Loucy (cell line): Measurements from ENCODE around the gene ATP9A.

Source experiments
- EZH2phosphoT487 ChIP-seq: fragments of 200-600 bp; IDR thresholded peaks from 2 replicates; pipeline ENCODE4 v1.6.1; 2018; ENCODE audit warnings: antibody characterized with exemption, mild to moderate bottlenecking, moderate library complexity, borderline replicate concordance
- TF ChIP-seq, protein P1 (sequence below): fragments of 200-600 bp; sonication (generic); conservative IDR thresholded peaks from 2 replicates; pipeline ENCODE4 v1.5.1; 2014; ENCODE audit warnings: mild to moderate bottlenecking, antibody characterized with exemption, low read length

DNA sequence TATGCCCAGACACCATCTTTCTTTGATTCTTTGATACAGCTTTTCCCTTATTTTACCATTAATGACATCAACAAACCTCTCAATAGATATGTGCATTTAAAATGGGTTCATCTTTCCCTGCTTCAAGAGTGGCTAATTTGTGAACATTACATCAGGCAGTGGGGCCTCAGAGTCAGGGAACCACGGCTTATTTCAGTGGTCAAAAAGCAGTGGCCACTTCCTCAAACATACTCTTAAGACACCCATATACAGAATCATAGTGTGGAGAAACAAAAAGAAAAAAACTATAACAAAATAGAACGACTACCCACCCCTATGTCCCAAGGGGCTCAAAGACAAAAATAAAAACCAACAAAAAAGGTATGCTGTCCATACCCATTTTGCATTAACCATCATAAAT is 21.2 kb upstream of the ATP9A start:
- TF ChIP-seq EZH2phosphoT487: no peak
- TF ChIP-seq, protein P1, sequence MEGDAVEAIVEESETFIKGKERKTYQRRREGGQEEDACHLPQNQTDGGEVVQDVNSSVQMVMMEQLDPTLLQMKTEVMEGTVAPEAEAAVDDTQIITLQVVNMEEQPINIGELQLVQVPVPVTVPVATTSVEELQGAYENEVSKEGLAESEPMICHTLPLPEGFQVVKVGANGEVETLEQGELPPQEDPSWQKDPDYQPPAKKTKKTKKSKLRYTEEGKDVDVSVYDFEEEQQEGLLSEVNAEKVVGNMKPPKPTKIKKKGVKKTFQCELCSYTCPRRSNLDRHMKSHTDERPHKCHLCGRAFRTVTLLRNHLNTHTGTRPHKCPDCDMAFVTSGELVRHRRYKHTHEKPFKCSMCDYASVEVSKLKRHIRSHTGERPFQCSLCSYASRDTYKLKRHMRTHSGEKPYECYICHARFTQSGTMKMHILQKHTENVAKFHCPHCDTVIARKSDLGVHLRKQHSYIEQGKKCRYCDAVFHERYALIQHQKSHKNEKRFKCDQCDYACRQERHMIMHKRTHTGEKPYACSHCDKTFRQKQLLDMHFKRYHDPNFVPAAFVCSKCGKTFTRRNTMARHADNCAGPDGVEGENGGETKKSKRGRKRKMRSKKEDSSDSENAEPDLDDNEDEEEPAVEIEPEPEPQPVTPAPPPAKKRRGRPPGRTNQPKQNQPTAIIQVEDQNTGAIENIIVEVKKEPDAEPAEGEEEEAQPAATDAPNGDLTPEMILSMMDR: no peak
